ENCODE results near the gene MOGAT3.

The MOGAT3 gene, protein sequence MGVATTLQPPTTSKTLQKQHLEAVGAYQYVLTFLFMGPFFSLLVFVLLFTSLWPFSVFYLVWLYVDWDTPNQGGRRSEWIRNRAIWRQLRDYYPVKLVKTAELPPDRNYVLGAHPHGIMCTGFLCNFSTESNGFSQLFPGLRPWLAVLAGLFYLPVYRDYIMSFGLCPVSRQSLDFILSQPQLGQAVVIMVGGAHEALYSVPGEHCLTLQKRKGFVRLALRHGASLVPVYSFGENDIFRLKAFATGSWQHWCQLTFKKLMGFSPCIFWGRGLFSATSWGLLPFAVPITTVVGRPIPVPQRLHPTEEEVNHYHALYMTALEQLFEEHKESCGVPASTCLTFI

GRCh38 chr7:101200862-101201599 is at the start of gene MOGAT3:
Gene MOGAT3 (minus strand): TSS chr7:101201036. CDS start chr7:101200854, 182 bp downstream.
- no peak for DNase-seq (ENCODE audit: low read depth)

DNA sequence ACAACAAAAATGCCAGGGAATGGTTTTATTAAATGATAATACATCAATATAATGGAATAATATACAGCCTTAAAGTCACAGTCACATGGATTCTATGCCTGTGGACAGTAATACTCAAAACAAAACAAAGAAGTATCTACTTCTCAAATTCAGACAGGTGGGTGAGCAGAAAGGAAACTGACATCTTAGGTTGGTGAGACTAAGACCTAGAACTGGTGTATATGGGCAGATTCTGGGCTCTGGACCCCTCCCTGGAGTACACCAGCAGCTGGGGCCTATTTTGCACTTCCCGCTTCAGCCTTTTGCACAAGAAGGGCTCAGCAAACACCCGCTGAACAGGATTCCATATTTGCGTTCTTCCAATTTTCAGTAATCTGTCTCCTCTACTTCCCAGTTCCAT is 49.5 kb upstream of the MOGAT3 start:
- no peak for DNase-seq (ENCODE audit: low read depth)

GRCh38 chr7:101248276-101248675 is 47.4 kb upstream of the MOGAT3 start:
- no peak for DNase-seq (ENCODE audit: low read depth)

DNA sequence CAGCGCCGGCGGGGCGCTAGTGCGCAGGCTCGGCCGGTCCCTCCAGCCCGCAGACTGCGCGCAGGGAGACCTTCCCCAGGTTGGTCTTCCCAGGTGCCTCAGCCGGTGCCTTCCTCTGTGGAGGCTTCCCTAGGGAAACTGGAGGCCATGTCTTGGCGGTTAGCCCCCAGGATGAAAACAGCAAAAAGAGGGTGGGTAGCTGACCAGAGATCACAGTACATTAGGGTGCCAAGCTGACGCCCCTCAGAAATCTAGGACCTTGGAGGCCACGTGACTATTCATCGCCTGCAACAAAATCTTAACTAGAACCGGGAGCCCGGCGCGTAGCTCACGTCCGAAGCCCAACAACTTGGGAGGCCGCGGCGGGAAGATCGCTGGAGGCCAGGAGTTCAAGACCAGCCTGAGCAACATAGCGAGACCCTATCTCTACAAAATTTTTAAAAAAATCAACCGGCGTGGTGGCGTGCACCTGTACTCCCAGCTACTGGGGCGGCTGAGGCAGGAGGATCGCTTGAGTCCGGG is 44.4 kb upstream of the MOGAT3 start:
- no peak for DNase-seq (ENCODE audit: low read depth)

DNA sequence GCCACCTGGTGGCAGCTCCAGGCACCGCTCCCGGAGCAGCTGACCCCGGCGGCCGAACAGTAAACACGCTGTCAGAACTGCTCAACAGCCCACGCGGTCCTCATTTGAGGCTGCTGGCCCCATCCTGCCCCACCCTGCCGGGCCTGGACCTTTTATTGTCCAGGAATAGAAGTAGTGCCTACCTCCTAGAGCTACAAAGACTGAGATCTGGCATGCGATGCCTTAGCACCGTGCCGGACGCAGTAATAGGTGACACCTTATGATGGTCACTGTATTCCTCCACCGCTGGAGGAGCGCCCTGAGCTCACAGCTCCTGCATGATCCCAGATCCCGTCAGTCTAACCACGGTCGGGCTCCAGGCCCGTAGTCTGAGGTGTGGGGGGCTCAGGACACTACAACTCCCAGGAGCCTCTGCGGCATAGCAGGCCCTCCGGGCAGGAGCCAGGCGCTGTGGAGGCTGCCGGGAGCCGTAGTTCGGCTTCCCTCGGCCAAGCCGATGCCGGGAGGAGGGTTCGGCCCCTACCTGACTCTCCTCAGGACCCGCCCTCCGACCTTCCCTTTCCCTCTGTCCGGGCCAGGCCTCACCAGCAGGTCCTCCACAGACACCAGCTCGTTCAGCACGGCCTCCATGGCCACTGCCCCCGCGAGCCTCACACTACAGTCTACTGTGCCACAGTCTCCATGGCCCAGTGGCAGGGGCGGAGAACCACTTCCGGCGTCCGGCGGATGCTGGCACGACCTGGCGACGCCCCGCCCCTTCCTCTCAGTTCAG is 43.7 kb upstream of the MOGAT3 start, which contains the start of gene FIS1:
Gene FIS1, minus strand, starts transcription at position 707 of the 772 bp plus-strand sequence. Its CDS starts 77 bp downstream, at position 630.
- peak; percentile 89 for DNase-seq (ENCODE audit: low read depth)

DNA sequence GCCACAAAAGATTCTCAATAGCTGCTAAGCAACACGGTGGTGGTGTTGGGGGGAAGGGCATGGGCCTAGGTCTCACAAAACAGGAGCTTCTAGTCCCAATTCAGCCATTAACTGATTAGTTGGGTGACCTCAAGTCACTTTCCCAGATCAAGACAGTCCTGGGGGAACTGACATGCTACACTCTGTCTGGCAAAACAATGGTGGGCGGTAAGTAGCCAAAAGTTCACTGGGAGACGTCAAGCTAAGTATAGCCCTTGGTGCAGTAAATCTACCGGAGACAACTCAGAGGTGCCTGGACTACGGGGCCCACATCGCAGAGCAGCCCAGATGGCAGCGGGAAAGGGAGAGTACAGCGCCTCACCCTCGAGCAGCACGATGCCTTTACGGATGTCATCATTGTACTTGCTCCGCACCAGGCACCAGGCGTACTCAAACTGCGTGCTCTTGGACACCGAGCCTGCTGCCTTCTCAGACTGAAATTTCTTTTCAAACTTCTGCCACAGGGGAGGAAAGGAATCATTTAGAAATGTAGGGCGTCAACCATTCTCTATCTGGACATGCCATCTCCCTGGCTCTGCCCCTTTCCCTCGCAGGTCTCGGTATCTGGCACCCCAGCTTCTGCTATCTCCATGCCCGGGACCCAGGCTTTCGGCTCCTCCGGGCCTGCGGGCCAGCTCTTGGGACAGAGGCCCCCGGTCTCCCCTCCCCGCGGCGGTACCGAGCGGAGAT is 43.0 kb upstream of the MOGAT3 start:
- DNase-seq (ENCODE audit: low read depth): no peak

DNA sequence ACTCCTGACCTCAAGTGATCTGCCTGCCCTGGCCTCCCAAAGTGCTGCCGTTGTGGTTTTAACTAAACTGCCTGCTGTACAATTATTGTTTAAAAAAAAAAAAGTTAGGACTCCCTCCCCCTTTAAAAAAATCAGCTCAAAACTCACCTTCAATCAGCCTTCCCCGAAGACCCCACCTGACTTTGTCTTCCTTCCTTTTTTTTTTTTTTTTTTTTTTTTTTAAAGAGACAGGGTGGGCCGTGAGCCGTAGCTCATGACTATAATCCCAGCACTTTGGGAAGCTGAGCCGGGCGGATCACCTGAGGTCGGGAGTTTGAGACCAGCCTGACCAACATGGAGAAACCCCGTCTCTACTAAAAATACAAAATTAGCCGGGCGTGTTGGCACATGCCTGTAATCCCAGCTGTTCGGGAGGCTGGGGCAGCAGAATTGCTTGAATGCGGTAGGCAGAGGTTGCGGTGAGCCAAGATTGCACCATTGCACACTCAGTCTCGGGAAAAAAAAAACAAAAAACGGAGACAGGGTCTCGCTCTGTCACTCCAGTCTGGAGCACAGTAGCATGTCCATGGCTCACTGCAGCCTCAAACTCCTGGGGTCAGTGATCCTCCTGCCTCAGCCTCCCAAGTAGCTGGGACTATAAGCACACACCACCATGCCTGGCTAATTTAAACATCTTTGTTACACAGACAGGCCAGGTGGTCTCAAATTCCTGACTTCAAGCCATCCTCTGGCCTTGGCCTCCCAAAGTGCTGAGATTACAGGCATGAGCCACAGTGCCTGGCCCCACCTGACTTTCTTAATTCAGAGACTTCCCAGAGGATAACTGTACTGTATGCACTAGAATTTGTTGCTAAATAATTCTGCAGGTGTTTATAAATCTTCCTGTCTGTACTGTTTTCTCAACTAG is 40.9 kb upstream of the MOGAT3 start:
- no peak for DNase-seq (ENCODE audit: low read depth)

- no peak for DNase-seq (ENCODE audit: low read depth)
Observed at GRCh38 chr7:101241015-101241363, 40.2 kb upstream of the MOGAT3 start.

DNA sequence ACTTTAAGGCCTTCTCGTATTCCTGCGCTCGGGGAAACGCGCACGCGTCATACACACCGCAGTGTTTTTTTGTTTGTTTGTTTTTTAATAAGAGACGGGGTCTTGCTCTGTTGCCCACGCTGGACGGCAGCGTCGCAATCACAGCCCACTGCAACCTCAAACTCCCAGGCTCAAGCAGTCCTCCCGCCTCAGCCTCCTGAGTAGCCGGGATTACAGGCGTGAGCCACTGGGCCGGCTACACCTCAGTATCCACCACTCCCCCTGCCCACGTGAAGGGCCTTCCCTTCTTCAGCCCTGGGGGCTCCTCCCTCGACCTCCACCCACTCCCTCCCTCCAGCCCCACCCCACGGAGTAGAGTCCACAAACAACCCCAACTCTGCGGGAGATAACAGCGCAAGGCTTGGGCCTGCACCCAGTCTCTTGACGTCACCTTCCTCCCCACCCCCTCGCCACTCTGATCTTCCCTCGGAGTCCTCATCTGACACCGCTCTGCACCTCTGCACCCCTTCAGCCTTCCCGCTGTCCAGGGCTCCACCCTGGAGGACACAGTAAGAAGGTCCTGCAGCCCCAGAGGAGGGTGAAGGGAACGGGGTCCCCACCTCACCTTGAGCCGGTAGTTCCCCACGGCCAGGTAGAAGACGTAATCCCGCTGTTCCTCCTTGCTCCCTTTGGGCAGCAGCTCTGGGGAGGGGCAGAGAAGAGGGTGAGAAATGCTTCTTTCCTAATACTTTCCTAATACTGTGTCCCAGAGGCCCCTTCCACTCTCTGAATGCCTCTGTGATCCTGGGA is 39.6 kb upstream of the MOGAT3 start:
- DNase-seq (ENCODE audit: low read depth): no peak

DNA sequence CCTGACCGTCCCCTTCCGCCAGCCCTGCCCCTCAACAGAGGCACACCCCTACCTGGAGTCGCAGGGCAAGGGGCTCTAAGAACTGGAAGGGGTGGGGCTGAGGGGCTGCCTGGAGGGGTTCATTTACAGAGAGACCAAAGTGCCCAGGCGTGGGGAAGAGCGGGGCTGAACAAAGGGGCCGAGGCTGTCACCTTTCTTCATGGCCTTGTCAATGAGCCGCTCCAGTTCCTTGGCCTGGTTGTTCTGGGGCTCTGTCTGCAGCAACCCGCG is 39.0 kb upstream of the MOGAT3 start:
- DNase-seq (ENCODE audit: low read depth): no peak

DNA sequence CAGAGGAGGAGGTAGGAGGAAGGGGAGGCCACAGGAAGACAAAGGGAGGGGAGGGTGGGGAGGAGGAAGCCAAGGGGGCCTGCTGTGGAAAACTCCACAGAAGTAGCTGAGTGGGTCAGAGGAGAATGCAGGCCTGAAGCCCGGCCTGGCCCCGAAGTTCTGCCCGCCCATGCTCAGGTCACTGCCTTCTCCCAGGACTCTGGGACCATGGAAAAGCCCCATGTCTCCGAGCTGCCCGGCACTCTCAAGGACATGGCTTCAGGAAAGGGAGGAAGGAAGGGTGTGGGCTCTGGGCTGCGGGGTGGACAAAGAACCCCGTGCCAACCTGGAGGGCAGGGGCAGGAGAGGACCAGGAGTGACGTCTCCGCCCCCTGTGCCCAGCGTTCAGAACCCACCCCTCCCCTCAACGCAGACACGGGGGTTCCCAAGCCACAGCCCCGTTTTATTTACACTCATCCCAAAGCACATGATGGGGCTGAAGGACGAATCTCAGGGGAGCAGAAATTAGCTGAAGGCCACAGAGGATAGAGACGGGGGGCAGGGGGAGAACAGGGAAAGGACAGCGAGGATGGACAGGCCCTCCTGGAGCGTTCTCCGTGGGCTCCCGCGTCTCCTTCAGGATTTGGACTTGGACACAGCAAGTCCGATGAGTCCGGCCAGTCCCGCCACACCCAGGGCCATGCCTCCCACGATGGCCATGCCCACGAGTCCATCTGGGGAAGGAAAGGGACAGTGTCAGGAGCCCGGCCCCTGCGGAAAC is 38.5 kb upstream of the MOGAT3 start:
- no peak for DNase-seq (ENCODE audit: low read depth)

DNA sequence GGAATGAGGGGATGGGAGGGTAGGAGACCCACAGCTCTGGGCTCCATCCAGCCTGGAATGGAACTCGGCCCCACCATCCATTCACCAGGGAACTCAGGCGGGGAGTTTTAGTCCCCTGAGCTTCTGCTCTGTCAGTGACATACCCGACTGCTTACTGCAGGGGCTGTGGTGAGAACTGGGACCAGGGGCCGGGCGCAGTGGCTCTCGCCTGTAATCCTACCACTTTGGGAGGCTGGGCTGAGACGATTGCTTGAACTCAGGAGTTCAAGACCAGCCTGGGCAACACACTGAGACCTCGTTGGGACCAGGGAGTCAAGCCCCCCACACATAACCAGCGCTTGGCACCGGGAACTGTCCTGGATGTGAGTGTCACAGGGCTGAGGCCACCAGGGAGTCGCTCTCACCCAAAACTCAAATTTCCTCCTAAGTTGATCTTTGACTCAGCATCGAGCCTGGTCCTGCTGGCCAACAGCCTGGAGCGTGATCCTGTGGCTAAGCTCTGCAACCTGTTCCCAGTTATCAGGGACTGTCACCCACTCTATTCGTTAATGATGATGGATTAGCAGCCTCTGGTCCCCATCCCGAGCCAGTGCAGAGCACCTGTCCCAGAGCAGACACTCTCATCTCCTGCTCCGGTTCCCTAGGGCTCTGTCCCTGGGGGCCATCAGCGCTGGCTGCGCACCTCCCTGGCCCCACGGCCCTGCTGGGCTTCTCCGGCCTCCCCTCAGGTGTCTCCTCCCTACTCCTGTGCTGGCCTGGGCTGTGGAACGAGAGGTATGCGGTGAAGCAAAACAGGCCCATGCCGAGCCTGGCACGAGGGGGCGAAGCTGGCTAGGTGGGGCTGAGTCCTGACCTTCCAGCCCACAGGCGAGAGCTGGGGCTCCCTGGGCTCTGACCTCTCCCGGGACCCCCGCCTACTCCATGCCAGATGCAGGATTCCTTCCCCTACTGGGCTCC is 37.7 kb upstream of the MOGAT3 start:
- DNase-seq (ENCODE audit: low read depth): no peak

DNA sequence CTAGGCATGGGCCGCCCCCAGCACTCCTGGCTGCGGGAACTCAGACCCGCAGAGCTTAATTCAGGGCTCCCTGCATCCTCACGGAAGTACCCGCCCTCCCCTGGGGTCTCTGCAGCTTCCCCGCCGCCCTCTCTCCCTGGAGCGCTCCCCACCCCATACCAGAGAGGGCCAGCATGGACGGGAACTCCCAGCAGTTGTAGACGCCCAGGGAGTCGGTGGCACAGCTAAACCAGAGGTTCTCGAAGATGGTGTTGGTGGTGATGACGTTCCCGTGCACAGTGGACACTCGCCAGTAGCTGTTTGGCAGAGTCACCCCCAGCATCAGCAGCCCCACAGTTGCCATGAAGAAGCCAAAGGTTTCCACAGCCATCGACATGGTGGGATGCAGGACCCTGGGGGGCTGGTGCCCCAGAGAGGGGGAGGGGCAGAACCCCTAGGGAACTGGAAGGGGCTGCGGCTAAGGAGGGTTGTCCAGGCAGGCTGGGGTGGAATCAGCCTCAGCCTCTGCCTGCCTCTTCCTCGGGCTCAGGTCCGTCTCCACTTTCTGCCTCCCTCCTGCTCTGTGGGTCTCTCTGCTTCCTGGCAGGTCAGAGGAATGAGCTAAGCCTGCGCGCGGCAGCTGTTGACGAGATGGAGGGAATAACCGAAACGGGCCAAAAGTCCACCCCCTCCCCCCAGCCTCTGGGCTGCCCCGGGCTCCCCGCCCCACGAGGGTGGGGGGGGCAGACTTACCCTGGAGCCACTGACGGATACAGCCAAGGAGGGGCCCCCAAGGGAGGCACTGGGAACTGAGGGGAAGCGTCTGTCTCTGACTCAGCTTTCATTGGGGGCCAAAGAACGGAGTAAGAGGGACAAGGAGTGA is 36.6 kb upstream of the MOGAT3 start, which contains the start of gene CLDN15:
Gene CLDN15, minus strand, starts transcription at position 597 of the 862 bp plus-strand sequence. Its CDS starts 221 bp downstream, at position 376.
- DNase-seq (ENCODE audit: low read depth): no peak

GRCh38 chr7:101236292-101236835 is 35.5 kb upstream of the MOGAT3 start:
- DNase-seq (ENCODE audit: low read depth): no peak

- no peak for DNase-seq (ENCODE audit: low read depth)
Observed at GRCh38 chr7:101235522-101235921, 34.7 kb upstream of the MOGAT3 start.

GRCh38 chr7:101235050-101235449 is 34.2 kb upstream of the MOGAT3 start:
- no peak for DNase-seq (ENCODE audit: low read depth)

GRCh38 chr7:101234636-101235035 is 33.8 kb upstream of the MOGAT3 start:
- no peak for DNase-seq (ENCODE audit: low read depth)

Data from activated gamma-delta T cell treated with anti-CD3 and anti-CD28 coated beads, Interleukin-2, amount 50 U/mL, for 16 hours (primary cell).